Transverse colon (tissue), 4 donors: ENCODE measurements around the gene CCPG1. TPM values are rescaled to one million over a fixed set of nuclear protein-coding genes. Genes with fewer than 3 reads are reported as not detected.

Experiments
- DNase-seq: peaks from one replicate; pipeline ENCODE4 v3.0.0-alpha.2; 2019
- H3K27ac ChIP-seq, 4 donors: fragments of 200-600 bp; sonication (generic); 2 replicates each; pipeline ENCODE4 v1.5.1; 2016 to 2018; ENCODE audit warnings: inconsistent platforms in 4 of 4
- H3K27me3 ChIP-seq: fragments of 200-600 bp; sonication (generic); 2 replicates; pipeline ENCODE4 v1.5.1; 2017; ENCODE audit warnings: inconsistent platforms
- H3K36me3 ChIP-seq, 4 donors: fragments of 200-600 bp; sonication (generic); 2 replicates each; pipeline ENCODE4 v1.5.1; 2017 to 2019; ENCODE audit warnings: inconsistent platforms in 4 of 4
- H3K4me1 ChIP-seq, 4 donors: fragments of 200-600 bp; sonication (generic); 2 replicates each; pipeline ENCODE4 v1.5.1; 2017 to 2020; ENCODE audit warnings: inconsistent platforms in 4 of 4
- H3K4me3 ChIP-seq, 4 donors: fragments of 200-600 bp; sonication (generic); 1 replicate in 1 of 4; 2 replicates in 3 of 4; pipeline versions ENCODE4 v1.5.1 to v1.6.1; 2017 to 2019; ENCODE audit warnings: inconsistent platforms in 4 of 4
- H3K9me3 ChIP-seq, 2 donors: fragments of 200-600 bp; sonication (generic); 2 replicates each; pipeline ENCODE4 v1.5.1; 2017 to 2019; ENCODE audit warnings: inconsistent platforms in 2 of 2
- EP300 ChIP-seq: sonication (generic); formaldehyde crosslinking; IDR thresholded peaks from one replicate; pipeline ENCODE4 v1.6.1; 2017; ENCODE audit warnings: antibody characterized with exemption, low read depth
- POLR2A ChIP-seq: fragments of 450-650 bp; IDR thresholded peaks from one replicate; pipeline ENCODE4 v1.6.1; 2016; ENCODE audit warnings: antibody characterized with exemption, mild to moderate bottlenecking, moderate library complexity
- POLR2AphosphoS5 ChIP-seq, 3 donors: sonication (generic); formaldehyde crosslinking; IDR thresholded peaks; one replicate each; pipeline ENCODE4 v1.6.1; 2016; ENCODE audit warnings: antibody characterized with exemption in 3 of 3
- WGBS, 2 donors: methylation state at CpG; one replicate each; pipeline ENCODE4 v1.1.5; 2018; ENCODE audit warnings: low coverage in 1 of 2; 5-methylcytosine and 5-hydroxymethylcytosine counted together
- in situ Hi-C, 4 donors: fragments of 200-750 bp; cut with MboI; loops; one replicate each; pipeline versions ENCODE4 v1.15.0 to v1.15.1; 2017; ENCODE audit warnings: low sequenced_read_pairs in 3 of 4, low pct_ligation_motif_present in 1 of 4, low pct_unique_long_range_greater_than_20kb in 1 of 4
- intact Hi-C: fragments of 100-400 bp; cut with DNase I; formaldehyde crosslinking; loops from one replicate; pipeline ENCODE4 v1.15.1; 2023; ENCODE audit warnings: low total_unique reads
- total RNA-seq, 4 donors: library from RNA; depleted of rRNA; stranded (reverse); fragments of >200 nt; gene quantifications; one replicate each; pipeline ENCODE4 v1.1.0, GENCODE V29; 2016
- TF ChIP-seq, protein P1 (sequence below), 5 experiments: fragments of 200-600 bp in 3 of 5; fragments of 450-650 bp in 2 of 5; sonication (generic) in 3 of 5; IDR thresholded peaks; 1 replicate in 2 of 5; 2 replicates in 3 of 5; pipeline ENCODE4 v1.5.1; 2016 to 2017; ENCODE audit warnings: antibody characterized with exemption in 5 of 5, inconsistent platforms in 3 of 5, mild to moderate bottlenecking in 2 of 5, moderate library complexity in 1 of 5

CCPG1 gene
- total RNA-seq, 4 donors from 2014 or later, result 8.6 to 69.5 (median 52.6) TPM

DNA sequence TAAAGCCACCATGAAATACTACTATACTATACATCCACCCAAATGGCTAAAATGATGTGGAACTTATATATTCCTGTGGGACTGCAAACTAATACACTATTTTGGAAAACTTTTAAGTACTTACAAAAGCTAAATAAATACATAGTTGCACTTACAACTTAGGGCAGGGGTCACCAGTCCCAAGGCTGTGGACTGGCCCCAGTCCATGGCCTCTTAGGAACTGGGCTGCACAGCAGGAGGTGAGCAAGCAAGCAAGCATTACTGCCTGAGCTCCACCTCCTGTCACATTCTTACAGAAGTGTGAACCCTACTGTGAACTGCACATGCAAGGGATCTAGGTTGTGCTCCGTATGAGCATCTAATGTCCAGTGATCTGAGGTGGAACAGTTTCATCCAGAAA lies 71.0 kb downstream of the CCPG1 start:
- no peaks in the 10 kb centered on the region for H3K27me3 ChIP-seq
- no peaks in the 10 kb centered on the region for H3K4me1 ChIP-seq
- H3K27ac ChIP-seq, result no peak overlapping the region
- peaks cover 0 to 8% (median under 1%) of the 10 kb centered on the region in 4 donors for H3K36me3 ChIP-seq
- intact Hi-C loops (no loop called here), in situ Hi-C loops (no loop called here)
- TF ChIP-seq EP300, result no peak
- no peaks in the 10 kb centered on the region for H3K9me3 ChIP-seq
- WGBS, 2 donors, result 100% methylated on average over 1 of the region's 1 CpG; no CpG with 5 or more reads in 1 of the 2 donors
- no peak for DNase-seq
- no peak overlapping the region for H3K4me3 ChIP-seq

DNA sequence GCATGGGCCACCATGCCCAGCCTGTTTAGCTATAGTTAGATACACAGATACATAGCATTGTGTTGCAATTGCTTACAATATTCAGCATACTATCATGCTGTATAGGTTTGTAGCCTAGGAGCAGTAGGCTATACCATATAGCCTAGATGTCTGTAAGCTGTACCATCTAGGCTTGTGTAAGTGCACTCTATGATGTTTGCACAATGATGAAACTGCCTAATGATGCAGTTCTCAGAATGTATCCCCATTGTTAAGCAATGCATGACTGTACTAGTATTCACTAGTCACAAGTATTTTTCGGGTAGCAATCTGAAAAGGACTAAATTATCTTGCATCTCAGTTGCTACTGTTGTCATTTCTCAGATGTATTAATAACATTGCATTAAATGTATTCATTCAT lies 73.2 kb downstream of the CCPG1 start:
- intact Hi-C loops, result no loop called here
- no peak for TF ChIP-seq POLR2AphosphoS5 (IDR thresholded peaks at IDR 0.05)
- TF ChIP-seq, protein P1, sequence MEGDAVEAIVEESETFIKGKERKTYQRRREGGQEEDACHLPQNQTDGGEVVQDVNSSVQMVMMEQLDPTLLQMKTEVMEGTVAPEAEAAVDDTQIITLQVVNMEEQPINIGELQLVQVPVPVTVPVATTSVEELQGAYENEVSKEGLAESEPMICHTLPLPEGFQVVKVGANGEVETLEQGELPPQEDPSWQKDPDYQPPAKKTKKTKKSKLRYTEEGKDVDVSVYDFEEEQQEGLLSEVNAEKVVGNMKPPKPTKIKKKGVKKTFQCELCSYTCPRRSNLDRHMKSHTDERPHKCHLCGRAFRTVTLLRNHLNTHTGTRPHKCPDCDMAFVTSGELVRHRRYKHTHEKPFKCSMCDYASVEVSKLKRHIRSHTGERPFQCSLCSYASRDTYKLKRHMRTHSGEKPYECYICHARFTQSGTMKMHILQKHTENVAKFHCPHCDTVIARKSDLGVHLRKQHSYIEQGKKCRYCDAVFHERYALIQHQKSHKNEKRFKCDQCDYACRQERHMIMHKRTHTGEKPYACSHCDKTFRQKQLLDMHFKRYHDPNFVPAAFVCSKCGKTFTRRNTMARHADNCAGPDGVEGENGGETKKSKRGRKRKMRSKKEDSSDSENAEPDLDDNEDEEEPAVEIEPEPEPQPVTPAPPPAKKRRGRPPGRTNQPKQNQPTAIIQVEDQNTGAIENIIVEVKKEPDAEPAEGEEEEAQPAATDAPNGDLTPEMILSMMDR (IDR thresholded peaks at IDR 0.05), result no peak
- no peak for TF ChIP-seq EP300
- TF ChIP-seq POLR2A, result no peak
- no peaks in the 10 kb centered on the region for H3K9me3 ChIP-seq
- no peaks in the 10 kb centered on the region for H3K4me1 ChIP-seq
- in situ Hi-C loops, result no loop called here
- H3K36me3 ChIP-seq, result peaks cover 0 to 8% (median 0%) of the 10 kb centered on the region in 4 donors
- no peak overlapping the region for H3K4me3 ChIP-seq
- WGBS, 2 donors, result 89 to 100% methylated on average over 1 of the region's 1 CpG
- DNase-seq, result no peak
- no peak overlapping the region for H3K27ac ChIP-seq
- H3K27me3 ChIP-seq, result no peaks in the 10 kb centered on the region

DNA sequence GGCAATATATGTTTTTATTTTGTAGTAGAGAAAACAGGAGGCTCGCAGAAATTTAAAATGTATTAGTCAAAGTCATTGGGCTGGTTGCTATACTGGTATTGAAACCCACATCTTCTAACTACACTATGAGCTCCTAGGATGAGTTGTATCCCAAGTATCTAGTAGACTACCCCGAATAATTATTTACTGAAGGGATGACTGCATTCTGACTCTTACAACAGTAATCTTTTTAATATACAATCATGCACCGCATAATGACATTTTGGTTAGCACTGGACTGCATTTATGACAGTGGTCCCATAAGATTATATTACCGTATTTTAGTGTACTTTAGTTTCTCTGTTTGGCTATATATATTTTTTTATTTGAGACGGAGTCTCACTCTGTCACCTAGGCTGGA lies 73.8 kb downstream of the CCPG1 start:
- intact Hi-C loops, result no loop called here
- Histone ChIP-seq H3K4me1 (no peaks in the 10 kb centered on the region), H3K36me3 (peaks cover 0 to 8% (median 0%) of the 10 kb centered on the region in 4 donors), H3K27me3 (no peaks in the 10 kb centered on the region), H3K4me3 (no peak overlapping the region), H3K9me3 (no peaks in the 10 kb centered on the region), H3K27ac (no peak overlapping the region)
- no peak for DNase-seq
- TF ChIP-seq, protein P1 (IDR thresholded peaks at IDR 0.05), result no peak
- no peak for TF ChIP-seq POLR2AphosphoS5 (IDR thresholded peaks at IDR 0.05)
- WGBS, 2 donors, result 94 to 96% methylated on average over 5 of the region's 5 CpGs
- in situ Hi-C loops, result no loop called here

DNA sequence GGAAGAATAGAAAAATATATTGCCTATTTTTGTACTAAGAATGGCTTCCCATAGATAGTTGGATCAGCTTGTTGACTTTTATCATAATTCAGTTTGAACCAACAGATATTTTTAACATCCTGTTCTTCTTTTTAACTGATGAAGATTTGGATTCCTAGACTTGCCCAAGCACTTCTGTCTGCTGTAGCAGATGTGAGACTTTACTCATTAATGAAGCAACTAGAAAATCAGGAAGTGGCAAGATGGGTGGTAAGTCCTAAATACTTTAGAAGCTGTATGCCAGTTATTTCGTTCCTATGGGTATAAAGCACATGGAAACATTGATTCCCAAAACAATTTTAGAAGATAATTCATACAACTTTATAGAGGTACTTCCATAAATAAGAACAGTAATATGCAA lies 80.8 kb downstream of the CCPG1 start:
- no peak for TF ChIP-seq POLR2AphosphoS5 (IDR thresholded peaks at IDR 0.05)
- TF ChIP-seq, protein P1 (IDR thresholded peaks at IDR 0.05), result no peak
- intact Hi-C loops, result no loop called here
- WGBS, 2 donors, result 88 to 100% methylated on average over 1 of the region's 1 CpG
- Histone ChIP-seq H3K36me3 (peaks cover 0 to 3% (median 0%) of the 10 kb centered on the region in 4 donors), H3K27ac (no peak overlapping the region), H3K9me3 (no peaks in the 10 kb centered on the region), H3K27me3 (no peaks in the 10 kb centered on the region), H3K4me3 (no peak overlapping the region), H3K4me1 (no peaks in the 10 kb centered on the region)
- in situ Hi-C loops, result no loop called here
- DNase-seq, result no peak

DNA sequence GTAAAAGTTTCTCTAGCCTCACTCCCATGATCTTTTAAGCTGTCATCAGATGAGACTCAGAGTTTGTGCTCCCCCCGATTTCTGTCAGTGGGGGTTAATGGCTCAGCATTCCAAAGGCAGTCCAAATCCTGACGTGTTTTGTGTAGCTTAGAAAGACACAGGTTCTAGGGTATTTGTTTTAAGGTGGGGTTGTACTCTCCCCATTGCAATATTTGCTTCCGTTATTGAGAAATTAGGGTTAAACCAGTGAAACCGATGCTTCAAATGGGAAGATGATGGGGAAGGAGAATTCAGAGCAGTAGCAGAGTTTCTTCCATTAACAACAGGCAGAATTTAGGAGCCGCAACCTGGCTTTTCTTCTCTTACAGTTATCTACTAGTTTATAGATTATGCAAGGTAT lies 85.7 kb downstream of the CCPG1 start:
- Histone ChIP-seq H3K36me3 (no peaks in the 10 kb centered on the region), H3K9me3 (no peaks in the 10 kb centered on the region), H3K4me1 (peaks cover 12 to 24% (median 17%) of the 10 kb centered on the region in 4 donors), H3K27ac (no peak overlapping the region), H3K4me3 (no peak overlapping the region), H3K27me3 (no peaks in the 10 kb centered on the region)
- no peak for DNase-seq
- no peak for TF ChIP-seq POLR2A
- TF ChIP-seq, protein P1 (IDR thresholded peaks at IDR 0.05), result no peak
- TF ChIP-seq EP300, result no peak
- TF ChIP-seq POLR2AphosphoS5 (IDR thresholded peaks at IDR 0.05), result no peak
- in situ Hi-C loops, result no loop called here
- 84 to 85% methylated on average over 4 to 5 of the region's 5 CpGs for WGBS, 2 donors
- intact Hi-C loops, result no loop called here
